ENCODE measurements around the gene HHAT.

The HHAT gene

DNA sequence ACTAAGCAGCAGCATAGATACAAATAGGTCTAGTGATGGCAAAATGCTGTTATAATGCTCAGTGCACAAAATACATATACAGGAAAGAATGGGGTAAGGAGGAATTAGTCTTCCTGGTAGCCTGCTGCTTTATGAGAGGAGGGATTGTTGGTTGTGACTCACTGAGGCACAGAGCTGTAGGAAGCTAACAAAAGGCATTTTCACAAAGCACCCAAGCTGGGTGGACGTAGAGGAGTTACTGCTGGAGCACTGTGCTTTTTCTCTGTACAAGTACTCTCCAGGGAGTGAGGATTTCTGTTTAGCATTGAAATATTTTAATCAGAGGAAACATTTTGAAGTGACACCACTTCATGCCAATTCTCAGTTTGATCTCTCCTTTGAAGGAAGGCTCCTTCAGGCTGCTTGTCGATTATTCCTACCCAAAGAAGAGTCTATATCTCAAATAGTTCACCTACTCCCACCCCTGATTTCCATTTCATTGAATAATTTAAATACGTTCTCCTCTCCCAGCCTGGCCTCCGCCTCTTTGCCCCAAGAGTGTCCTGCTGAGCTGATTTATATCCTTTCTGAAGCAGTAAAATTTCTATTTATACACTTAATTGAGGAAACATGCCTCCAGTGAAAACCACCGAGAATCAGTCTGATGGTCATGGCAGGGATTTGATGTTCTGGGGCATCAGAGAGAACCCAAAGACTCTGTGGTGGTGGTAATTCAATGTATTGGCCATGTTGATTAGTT, 271.9 kb downstream of the HHAT start:
- FAIRE-seq, result no peak
- no peak for DNase-seq (ENCODE audit: insufficient read length, low spot score)
- TF ChIP-seq, protein P1, sequence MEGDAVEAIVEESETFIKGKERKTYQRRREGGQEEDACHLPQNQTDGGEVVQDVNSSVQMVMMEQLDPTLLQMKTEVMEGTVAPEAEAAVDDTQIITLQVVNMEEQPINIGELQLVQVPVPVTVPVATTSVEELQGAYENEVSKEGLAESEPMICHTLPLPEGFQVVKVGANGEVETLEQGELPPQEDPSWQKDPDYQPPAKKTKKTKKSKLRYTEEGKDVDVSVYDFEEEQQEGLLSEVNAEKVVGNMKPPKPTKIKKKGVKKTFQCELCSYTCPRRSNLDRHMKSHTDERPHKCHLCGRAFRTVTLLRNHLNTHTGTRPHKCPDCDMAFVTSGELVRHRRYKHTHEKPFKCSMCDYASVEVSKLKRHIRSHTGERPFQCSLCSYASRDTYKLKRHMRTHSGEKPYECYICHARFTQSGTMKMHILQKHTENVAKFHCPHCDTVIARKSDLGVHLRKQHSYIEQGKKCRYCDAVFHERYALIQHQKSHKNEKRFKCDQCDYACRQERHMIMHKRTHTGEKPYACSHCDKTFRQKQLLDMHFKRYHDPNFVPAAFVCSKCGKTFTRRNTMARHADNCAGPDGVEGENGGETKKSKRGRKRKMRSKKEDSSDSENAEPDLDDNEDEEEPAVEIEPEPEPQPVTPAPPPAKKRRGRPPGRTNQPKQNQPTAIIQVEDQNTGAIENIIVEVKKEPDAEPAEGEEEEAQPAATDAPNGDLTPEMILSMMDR (IDR thresholded peaks at IDR 0.05; ENCODE audit: insufficient read depth, missing control alignments), result no peak

DNA sequence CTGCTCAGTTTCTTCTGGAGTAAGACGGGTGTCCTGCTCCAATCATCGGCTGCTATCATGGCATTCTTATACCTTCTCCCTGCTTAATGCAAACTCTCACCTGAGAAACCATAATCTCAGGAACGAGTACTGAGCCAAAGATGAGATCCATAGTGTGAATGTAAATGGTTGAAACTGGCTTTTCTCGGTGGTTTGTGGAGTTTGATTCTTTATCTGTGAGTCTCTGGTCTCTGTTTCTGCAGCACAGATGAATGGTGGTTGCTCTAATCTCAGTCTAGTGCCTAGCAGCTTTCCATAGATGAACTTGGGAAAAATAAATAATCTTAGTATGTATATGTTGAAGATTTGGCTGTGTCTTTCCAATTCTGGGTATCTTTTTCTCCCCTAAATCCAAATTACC, 274.4 kb downstream of the HHAT start:
- FAIRE-seq (no peak), DNase-seq (ENCODE audit: insufficient read length, low spot score) (no peak)
- TF ChIP-seq, protein P1 (IDR thresholded peaks at IDR 0.05; ENCODE audit: insufficient read depth, missing control alignments), result no peak

DNA sequence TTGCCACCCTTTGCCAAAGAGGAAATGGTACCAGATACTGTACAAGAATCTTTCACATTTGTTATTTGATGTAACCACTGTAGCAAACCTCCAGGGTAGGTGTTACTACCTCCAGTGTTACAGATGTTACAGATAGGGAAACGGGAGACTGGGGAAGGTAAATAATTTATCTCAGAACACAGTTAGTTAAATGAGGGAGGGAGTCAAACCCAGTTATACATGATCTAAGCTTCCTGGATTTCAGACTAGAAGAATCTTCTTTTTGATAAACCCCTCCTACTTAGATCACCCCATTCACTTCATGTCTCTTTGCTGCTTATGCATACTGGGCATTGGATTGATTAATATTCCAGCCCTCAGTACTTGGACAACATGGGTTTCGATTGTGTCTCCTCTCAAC, 276.4 kb downstream of the HHAT start:
- DNase-seq (ENCODE audit: insufficient read length, low spot score) (no peak), FAIRE-seq (no peak)
- TF ChIP-seq, protein P1 (IDR thresholded peaks at IDR 0.05; ENCODE audit: insufficient read depth, missing control alignments), result no peak

DNA sequence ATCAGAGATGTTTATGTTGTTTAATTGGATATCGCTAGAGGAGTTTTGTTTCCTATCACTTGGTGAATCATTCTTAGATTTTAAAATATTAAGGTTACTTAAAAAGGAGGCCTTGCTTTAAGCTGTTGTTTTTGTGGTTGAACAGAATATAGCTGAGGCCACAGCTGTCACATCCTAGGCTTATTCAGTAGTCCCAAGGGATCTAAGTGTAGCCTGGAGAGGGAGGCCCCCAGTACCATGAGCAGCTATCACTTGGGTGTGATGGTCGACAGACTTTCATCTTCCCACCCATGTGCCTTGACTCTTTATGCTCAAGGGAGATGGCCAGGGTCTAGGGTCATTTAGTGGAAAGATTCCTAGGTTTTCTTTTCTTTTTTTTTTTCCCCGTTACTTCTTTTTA, 278.7 kb downstream of the HHAT start:
- no peak for DNase-seq (ENCODE audit: insufficient read length, low spot score)
- TF ChIP-seq, protein P1 (IDR thresholded peaks at IDR 0.05; ENCODE audit: insufficient read depth, missing control alignments), result no peak
- FAIRE-seq, result peak; percentile 97

- TF ChIP-seq, protein P1 (IDR thresholded peaks at IDR 0.05; ENCODE audit: insufficient read depth, missing control alignments), result no peak
- DNase-seq (ENCODE audit: insufficient read length, low spot score) (no peak), FAIRE-seq (no peak)
Observed at GRCh38 chr1:210608767-210609166, 280.1 kb downstream of the HHAT start.

- FAIRE-seq (no peak), DNase-seq (ENCODE audit: insufficient read length, low spot score) (no peak)
- TF ChIP-seq, protein P1 (IDR thresholded peaks at IDR 0.05; ENCODE audit: insufficient read depth, missing control alignments), result no peak
Observed at GRCh38 chr1:210616356-210616755, 287.7 kb downstream of the HHAT start.

DNA sequence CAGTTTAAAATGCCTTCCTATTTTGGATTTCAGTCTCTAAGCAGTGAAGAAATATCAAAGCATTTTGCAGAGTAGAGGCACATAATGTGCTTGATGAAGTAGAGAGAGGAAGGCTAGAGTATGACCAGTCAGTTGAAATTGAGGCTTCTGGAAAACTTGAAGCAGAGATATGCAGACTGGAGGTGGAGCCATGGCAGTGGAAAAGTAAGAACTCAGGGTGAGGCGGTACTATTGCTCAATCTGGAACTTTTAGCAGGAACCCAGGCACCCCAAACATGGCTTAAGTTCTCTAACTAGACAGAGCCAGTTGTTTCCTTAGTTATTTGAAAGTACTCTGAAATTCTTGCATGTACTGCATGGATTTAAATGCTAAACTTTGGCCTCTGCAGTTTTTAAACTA, 288.6 kb downstream of the HHAT start:
- FAIRE-seq, result peak; percentile 11
- TF ChIP-seq, protein P1 (IDR thresholded peaks at IDR 0.05; ENCODE audit: insufficient read depth, missing control alignments), result no peak
- DNase-seq (ENCODE audit: insufficient read length, low spot score), result no peak

All from D721Med (cell line).